DND-41 (cell line): ENCODE data around the gene GLCE.
"Not testable (repeated sequence)": the region's sequence is repeated elsewhere in the genome, so short reads cannot be mapped to it uniquely, and the experiment has no call there.

Experiments used
- ATAC-seq: fragments of 200-7000 bp; cut with Tn5 transposase; 3 replicates; pipeline ENCODE4 v1.9.1; 2021; ENCODE audit warnings: low read depth; ENCODE audit not compliant: insufficient read depth
- DNase-seq: peaks from one replicate; pipeline ENCODE4 v3.0.0-alpha.2; 2020
- H2AFZ ChIP-seq: 2 replicates; pipeline ENCODE4 v1.6.0; 2012; ENCODE audit warnings: low read depth, low read length
- H3K27ac ChIP-seq: 2 replicates; pipeline ENCODE4 v1.5.1; 2012; ENCODE audit warnings: low read length, inconsistent platforms
- H3K27me3 ChIP-seq: fragments of 200-600 bp; sonication (generic); 2 replicates; pipeline ENCODE4 v1.6.0; 2012; ENCODE audit warnings: low read length, mild to moderate bottlenecking, inconsistent platforms; ENCODE audit not compliant: insufficient read depth, poor library complexity
- H3K36me3 ChIP-seq: 2 replicates; pipeline ENCODE4 v1.5.1; 2012; ENCODE audit warnings: low read length, inconsistent platforms; ENCODE audit not compliant: insufficient read depth
- H3K4me1 ChIP-seq: 2 replicates; pipeline ENCODE4 v1.5.1; 2012; ENCODE audit warnings: mild to moderate bottlenecking, low read length; ENCODE audit not compliant: insufficient read depth
- H3K4me2 ChIP-seq: 2 replicates; pipeline ENCODE4 v1.6.0; 2012; ENCODE audit warnings: mild to moderate bottlenecking, moderate library complexity, low read length, inconsistent platforms; ENCODE audit not compliant: insufficient read depth
- H3K4me3 ChIP-seq, 2 experiments: fragments of 200-600 bp in 1 of 2; shearing (Covaris generic) in 1 of 2; 2 replicates each; pipeline ENCODE4 v1.5.1; 2012 to 2016; ENCODE audit warnings: inconsistent platforms in 2 of 2, low read length in 2 of 2, mild to moderate bottlenecking in 2 of 2, low read depth in 1 of 2, moderate library complexity in 1 of 2
- H3K79me2 ChIP-seq: 2 replicates; pipeline ENCODE4 v1.6.0; 2012; ENCODE audit warnings: low read length, inconsistent platforms; ENCODE audit not compliant: insufficient read depth
- H3K9ac ChIP-seq: 2 replicates; pipeline ENCODE4 v1.6.0; 2012; ENCODE audit warnings: low read depth, mild to moderate bottlenecking, inconsistent platforms, low read length, moderate library complexity
- H3K9me3 ChIP-seq: 2 replicates; pipeline ENCODE4 v1.5.1; 2012; ENCODE audit warnings: low read length, moderate library complexity, mild to moderate bottlenecking, inconsistent platforms; ENCODE audit not compliant: insufficient read depth, severe bottlenecking
- H4K20me1 ChIP-seq: 2 replicates; pipeline ENCODE4 v1.6.0; 2012; ENCODE audit warnings: low read length; ENCODE audit not compliant: insufficient read depth
- EZH2 ChIP-seq: IDR thresholded peaks from 3 replicates; pipeline ENCODE4 v1.6.1; 2012; ENCODE audit warnings: borderline replicate concordance, low read depth, mild to moderate bottlenecking, moderate library complexity, low read length, inconsistent platforms; ENCODE audit not compliant: severe bottlenecking
- TF ChIP-seq, protein P1 (sequence below): IDR thresholded peaks from 2 replicates; pipeline ENCODE4 v1.5.1; 2012; ENCODE audit warnings: borderline replicate concordance, low read length, moderate library complexity, mild to moderate bottlenecking; ENCODE audit not compliant: poor library complexity, severe bottlenecking; ENCODE audit errors: extremely low read depth

Gene GLCE

DNA sequence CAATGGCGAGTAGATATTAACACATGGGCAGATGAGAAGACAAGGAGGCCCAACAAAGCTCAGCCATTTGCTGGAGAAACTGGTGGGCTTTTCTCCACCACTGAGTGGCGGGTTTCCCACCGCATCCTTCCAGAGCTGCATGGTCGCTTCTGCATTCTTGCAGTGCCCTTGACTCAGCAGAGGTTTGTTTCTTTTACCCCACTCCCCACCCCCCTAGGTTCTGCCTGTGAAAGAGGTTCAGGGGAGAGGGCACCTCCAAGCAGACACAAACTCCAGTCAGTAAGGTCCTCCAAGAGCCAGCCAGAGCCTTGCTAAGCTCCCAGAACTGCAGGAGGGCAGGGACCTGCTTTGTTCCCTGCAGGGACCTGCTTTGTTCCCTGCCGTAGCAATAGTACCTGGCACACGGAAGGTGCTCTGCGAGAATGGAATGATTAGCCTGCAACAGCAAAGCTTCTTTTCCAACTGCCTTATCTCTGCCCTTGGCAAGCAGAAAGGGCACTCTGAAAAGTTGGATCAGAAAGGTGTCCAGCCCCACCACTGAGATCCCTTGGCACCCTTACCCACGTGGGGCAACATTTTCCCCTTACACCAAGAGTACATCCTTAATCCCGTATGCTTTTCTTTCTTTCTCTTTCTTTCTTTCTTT, 139.6 kb downstream of the GLCE start:
- H2AFZ ChIP-seq = no peak overlapping the region
- no peaks in the 10 kb centered on the region for H3K36me3 ChIP-seq
- H3K4me1 ChIP-seq = no peaks in the 10 kb centered on the region
- H3K27ac ChIP-seq = no peak overlapping the region
- H3K4me2 ChIP-seq = no peak overlapping the region
- DNase-seq (no peak), ATAC-seq (no peak)
- no peaks in the 10 kb centered on the region for H3K79me2 ChIP-seq
- no peaks in the 10 kb centered on the region for H3K27me3 ChIP-seq
- no peak overlapping the region for H3K9ac ChIP-seq
- no peak for TF ChIP-seq EZH2
- TF ChIP-seq, protein P1, sequence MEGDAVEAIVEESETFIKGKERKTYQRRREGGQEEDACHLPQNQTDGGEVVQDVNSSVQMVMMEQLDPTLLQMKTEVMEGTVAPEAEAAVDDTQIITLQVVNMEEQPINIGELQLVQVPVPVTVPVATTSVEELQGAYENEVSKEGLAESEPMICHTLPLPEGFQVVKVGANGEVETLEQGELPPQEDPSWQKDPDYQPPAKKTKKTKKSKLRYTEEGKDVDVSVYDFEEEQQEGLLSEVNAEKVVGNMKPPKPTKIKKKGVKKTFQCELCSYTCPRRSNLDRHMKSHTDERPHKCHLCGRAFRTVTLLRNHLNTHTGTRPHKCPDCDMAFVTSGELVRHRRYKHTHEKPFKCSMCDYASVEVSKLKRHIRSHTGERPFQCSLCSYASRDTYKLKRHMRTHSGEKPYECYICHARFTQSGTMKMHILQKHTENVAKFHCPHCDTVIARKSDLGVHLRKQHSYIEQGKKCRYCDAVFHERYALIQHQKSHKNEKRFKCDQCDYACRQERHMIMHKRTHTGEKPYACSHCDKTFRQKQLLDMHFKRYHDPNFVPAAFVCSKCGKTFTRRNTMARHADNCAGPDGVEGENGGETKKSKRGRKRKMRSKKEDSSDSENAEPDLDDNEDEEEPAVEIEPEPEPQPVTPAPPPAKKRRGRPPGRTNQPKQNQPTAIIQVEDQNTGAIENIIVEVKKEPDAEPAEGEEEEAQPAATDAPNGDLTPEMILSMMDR = no peak
- no peak overlapping the region for H3K4me3 ChIP-seq
- no peaks in the 10 kb centered on the region for H3K9me3 ChIP-seq
- H4K20me1 ChIP-seq = peaks cover 3% of the 10 kb centered on the region; the same call in 1 of the 2 replicates

DNA sequence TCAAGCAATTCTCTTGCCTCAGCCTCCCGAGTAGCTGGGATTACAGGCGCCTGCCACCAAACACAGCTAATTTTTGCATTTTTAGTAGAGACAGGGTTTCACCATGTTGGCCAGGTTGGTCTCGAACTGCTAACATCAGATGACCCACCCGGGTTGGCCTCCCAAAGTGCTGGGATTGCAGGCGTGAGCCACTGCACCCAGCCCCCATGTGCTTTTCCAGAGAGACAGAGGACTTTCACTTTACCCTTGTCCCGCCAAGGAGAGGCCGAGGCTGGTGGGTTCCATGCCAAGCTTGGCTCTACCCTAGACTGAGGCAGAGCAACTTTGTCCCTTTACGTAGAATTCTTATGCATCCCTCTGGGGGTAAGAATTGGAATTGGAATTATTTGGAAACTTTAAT, 140.7 kb downstream of the GLCE start:
- not testable (repeated sequence) for H4K20me1 ChIP-seq, H3K27me3 ChIP-seq, DNase-seq, H3K79me2 ChIP-seq, H3K4me1 ChIP-seq, H3K9ac ChIP-seq, H3K4me3 ChIP-seq, ATAC-seq, H2AFZ ChIP-seq, H3K27ac ChIP-seq, H3K9me3 ChIP-seq, H3K36me3 ChIP-seq, H3K4me2 ChIP-seq

DNA sequence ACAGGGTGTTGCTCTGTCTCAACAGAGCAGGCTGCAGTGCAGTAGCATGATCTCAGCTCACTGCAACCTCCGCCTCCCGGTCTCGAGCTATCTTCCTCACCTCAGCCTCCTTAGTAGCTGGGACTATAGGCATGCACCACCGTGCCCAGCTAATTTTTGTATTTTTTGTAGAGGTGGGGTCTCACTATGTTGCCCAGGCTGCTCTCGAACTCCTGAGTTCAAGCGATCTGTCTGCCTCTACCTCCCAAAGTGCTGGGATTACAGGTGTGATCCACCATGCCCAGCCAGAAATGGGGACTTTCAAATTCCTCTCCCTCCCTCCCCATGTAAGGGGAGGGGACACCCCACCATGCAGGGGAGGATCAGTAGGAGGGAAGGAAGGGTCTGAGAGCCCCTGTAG, 141.7 kb downstream of the GLCE start:
- not testable (repeated sequence) for H3K27me3 ChIP-seq, ATAC-seq, DNase-seq, H3K27ac ChIP-seq, H3K4me3 ChIP-seq, H3K4me2 ChIP-seq, H3K9ac ChIP-seq, H3K36me3 ChIP-seq, H2AFZ ChIP-seq, H3K79me2 ChIP-seq, H4K20me1 ChIP-seq, H3K9me3 ChIP-seq, H3K4me1 ChIP-seq

DNA sequence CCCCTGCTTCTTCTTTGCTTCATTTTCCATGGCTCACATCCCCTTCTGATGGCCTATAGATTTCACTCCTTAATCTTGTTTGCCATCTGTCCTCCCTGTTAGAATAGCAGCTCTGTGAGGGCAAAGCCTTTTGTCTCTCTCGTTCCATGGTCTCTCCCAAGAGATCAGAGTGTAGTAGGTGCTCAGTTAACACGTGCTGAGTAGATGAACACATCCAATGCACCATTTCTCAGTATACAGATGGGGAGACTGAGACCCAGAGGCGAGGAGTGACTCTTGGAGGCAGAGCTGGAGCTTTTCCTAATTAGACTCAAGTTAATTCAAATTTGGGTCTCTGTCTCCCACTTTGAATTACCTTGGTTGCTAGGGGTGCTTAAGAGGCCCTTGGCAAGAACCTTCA, 142.5 kb downstream of the GLCE start:
- no peaks in the 10 kb centered on the region for H3K36me3 ChIP-seq
- no peaks in the 10 kb centered on the region for H3K27me3 ChIP-seq
- H4K20me1 ChIP-seq = peaks cover under 1% of the 10 kb centered on the region; the same call in 1 of the 2 replicates
- no peak overlapping the region for H3K27ac ChIP-seq
- ATAC-seq (no peak), DNase-seq (no peak)
- H3K9ac ChIP-seq = no peak overlapping the region
- H3K4me2 ChIP-seq = no peak overlapping the region
- H3K4me1 ChIP-seq = no peaks in the 10 kb centered on the region
- no peaks in the 10 kb centered on the region for H3K9me3 ChIP-seq
- no peaks in the 10 kb centered on the region for H3K79me2 ChIP-seq
- H2AFZ ChIP-seq = no peak overlapping the region
- TF ChIP-seq, protein P1 = no peak
- no peak for TF ChIP-seq EZH2
- no peak overlapping the region for H3K4me3 ChIP-seq
